ENCODE measurements around the gene CSNK1G1.

Gene CSNK1G1

DNA sequence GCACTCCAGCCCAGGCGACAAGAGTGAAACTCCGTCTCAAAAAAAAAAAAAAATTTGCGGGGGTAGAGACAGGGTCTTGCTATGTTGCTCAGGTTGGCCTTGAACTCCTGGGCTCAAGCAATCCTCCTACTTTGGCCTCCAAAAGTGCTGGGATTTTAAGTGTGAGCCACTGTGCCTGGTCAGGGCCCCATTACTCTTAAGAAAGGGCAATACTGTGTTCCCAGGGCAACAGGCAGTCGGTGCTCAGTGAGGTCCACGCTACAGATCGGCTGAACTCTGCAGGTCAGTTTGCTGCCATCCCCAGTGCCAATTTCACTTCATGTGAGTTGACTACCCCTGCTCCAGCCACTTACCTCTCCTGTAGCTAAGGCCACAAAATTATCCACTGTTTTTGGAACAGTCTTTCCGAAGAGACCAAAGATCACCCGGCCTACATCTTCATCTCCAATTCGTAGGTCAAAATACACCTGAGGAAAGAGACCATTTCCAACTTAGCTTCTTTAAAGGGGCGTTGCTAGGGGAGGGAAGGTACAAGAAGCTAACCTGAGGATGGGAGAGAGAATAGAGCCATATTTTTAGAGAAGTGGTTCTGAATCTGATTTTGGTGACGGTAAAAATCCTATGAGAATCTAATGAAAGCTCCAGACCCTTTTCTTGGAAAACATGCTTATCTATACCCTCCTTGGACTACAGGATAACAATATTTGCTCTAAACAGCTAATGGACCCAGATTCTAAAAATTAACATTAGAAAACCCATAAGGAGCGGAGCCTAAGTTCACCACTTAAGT lies 194.1 kb downstream of the CSNK1G1 start:
- peaks cover 42% of the 10 kb centered on the region for H3K4me1 ChIP-seq (ENCODE audit: control insufficient read depth, low read length)
- H3K4me3 ChIP-seq (ENCODE audit: low read length) = peak overlapping the region; percentile 96
- no peak for TF ChIP-seq EZH2phosphoT487 (IDR thresholded peaks at IDR 0.05; ENCODE audit: borderline replicate concordance, low read length)
- TF ChIP-seq, protein P1, sequence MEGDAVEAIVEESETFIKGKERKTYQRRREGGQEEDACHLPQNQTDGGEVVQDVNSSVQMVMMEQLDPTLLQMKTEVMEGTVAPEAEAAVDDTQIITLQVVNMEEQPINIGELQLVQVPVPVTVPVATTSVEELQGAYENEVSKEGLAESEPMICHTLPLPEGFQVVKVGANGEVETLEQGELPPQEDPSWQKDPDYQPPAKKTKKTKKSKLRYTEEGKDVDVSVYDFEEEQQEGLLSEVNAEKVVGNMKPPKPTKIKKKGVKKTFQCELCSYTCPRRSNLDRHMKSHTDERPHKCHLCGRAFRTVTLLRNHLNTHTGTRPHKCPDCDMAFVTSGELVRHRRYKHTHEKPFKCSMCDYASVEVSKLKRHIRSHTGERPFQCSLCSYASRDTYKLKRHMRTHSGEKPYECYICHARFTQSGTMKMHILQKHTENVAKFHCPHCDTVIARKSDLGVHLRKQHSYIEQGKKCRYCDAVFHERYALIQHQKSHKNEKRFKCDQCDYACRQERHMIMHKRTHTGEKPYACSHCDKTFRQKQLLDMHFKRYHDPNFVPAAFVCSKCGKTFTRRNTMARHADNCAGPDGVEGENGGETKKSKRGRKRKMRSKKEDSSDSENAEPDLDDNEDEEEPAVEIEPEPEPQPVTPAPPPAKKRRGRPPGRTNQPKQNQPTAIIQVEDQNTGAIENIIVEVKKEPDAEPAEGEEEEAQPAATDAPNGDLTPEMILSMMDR (IDR thresholded peaks at IDR 0.05; ENCODE audit: low read depth, low read length, poor library complexity, severe bottlenecking) = no peak
- H3K79me2 ChIP-seq (ENCODE audit: control insufficient read depth, low read length) = peaks cover 37% of the 10 kb centered on the region
- no peaks in the 10 kb centered on the region for H3K27me3 ChIP-seq (ENCODE audit: control insufficient read depth, low read length)
- peaks cover 25% of the 10 kb centered on the region; the same call in 1 of the 2 replicates for H3F3A ChIP-seq (ENCODE audit: control insufficient read depth, insufficient read depth)
- H3K9me3 ChIP-seq (ENCODE audit: control insufficient read depth, insufficient read depth, low read length) = no peaks in the 10 kb centered on the region
- H4K20me1 ChIP-seq (ENCODE audit: control insufficient read depth, insufficient read depth, low read depth, low read length) = peaks cover 3% of the 10 kb centered on the region; the same call in 1 of the 2 replicates
- H3K36me3 ChIP-seq (ENCODE audit: control insufficient read depth, low read length) = peaks cover 46% of the 10 kb centered on the region
- peak overlapping the region; percentile 10 for H3K27ac ChIP-seq (ENCODE audit: low read depth, low read length)
- no peaks in the 10 kb centered on the region for H3K9me2 ChIP-seq (replicated peaks; ENCODE audit: control insufficient read depth, low read length)
- peak overlapping the region; percentile 90 for H3K4me2 ChIP-seq (ENCODE audit: low read length)

DNA sequence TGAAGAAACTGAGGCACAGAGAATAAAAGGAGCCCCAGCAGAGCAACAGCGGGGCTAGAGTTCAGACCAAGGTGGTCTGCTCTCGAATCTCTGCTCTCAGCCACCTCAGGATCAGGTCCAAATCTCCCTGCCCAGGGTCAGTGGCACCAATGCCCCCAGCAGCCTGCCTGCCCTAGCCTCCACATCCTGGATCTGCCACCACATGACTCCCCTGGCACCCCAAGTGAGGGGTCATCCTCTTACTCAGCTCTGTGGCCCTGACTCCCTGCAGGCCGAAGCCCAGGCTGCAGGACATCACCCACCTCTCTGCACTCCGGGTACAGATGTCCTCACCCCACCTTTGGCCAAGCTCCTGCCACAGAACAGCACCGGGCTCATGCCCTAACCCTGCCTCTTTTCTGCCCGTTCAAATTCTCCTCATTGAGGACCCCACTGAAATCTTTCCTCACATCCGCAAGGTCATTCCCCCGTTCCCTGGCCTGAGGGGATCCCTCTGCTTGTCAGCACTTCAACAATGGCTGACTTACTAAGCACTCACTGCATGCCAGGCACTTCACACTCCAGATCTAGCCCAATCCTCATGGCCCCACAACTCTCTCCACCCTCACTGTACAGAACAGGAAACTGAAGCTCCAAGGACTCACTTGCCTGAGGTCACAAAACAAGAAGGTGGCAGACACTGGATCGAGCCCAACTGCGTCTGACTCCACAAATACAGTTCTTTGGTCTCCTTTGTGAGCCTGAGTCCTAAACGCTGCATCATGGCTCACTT lies 197.4 kb downstream of the CSNK1G1 start:
- H3K27ac ChIP-seq (ENCODE audit: low read depth, low read length) = no peak overlapping the region
- peaks cover 33% of the 10 kb centered on the region for H3F3A ChIP-seq (ENCODE audit: control insufficient read depth, insufficient read depth)
- no peak for TF ChIP-seq EZH2phosphoT487 (IDR thresholded peaks at IDR 0.05; ENCODE audit: borderline replicate concordance, low read length)
- TF ChIP-seq, protein P1 (IDR thresholded peaks at IDR 0.05; ENCODE audit: low read depth, low read length, poor library complexity, severe bottlenecking) = no peak
- no peaks in the 10 kb centered on the region for H3K9me3 ChIP-seq (ENCODE audit: control insufficient read depth, insufficient read depth, low read length)
- H3K4me2 ChIP-seq (ENCODE audit: low read length) = peak overlapping the region; percentile 30; the same call in 1 of the 2 replicates
- H3K36me3 ChIP-seq (ENCODE audit: control insufficient read depth, low read length) = peaks cover 74% of the 10 kb centered on the region
- peaks cover 46% of the 10 kb centered on the region for H3K79me2 ChIP-seq (ENCODE audit: control insufficient read depth, low read length)
- H3K27me3 ChIP-seq (ENCODE audit: control insufficient read depth, low read length) = no peaks in the 10 kb centered on the region
- no peak overlapping the region for H3K4me3 ChIP-seq (ENCODE audit: low read length)
- H3K9me2 ChIP-seq (replicated peaks; ENCODE audit: control insufficient read depth, low read length) = no peaks in the 10 kb centered on the region
- peaks cover 43% of the 10 kb centered on the region for H3K4me1 ChIP-seq (ENCODE audit: control insufficient read depth, low read length)
- H4K20me1 ChIP-seq (ENCODE audit: control insufficient read depth, insufficient read depth, low read depth, low read length) = peaks cover 3% of the 10 kb centered on the region; the same call in 1 of the 2 replicates

DNA sequence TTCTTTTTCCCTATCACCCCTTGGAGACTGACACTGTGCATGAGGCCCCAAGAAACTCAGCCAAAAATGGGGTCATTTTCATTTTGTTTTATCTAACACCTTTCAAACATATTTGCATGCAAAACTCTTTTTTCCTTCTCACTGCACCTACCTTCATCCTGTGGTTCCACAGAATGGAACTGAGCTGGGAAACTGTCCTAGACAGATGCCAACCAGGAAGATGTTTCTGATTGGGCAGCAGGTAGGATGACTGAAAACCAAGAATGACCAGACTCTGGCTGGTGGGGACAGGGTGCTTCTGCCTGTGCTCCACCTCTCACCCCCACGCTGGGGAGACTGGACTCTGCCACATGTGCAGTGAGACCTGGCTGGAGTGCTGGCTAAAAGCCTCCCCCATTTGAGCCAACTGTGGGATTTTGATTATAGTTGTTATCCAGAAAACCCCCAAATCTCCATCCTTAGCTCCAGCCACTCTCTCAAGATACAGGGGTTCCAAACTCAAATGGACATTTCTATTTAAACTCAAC lies 198.3 kb downstream of the CSNK1G1 start:
- TF ChIP-seq EZH2phosphoT487 (IDR thresholded peaks at IDR 0.05; ENCODE audit: borderline replicate concordance, low read length) = no peak
- TF ChIP-seq, protein P1 (IDR thresholded peaks at IDR 0.05; ENCODE audit: low read depth, low read length, poor library complexity, severe bottlenecking) = no peak
- peaks cover 38% of the 10 kb centered on the region for H3F3A ChIP-seq (ENCODE audit: control insufficient read depth, insufficient read depth)
- no peak overlapping the region for H3K4me3 ChIP-seq (ENCODE audit: low read length)
- peaks cover 3% of the 10 kb centered on the region; the same call in 1 of the 2 replicates for H4K20me1 ChIP-seq (ENCODE audit: control insufficient read depth, insufficient read depth, low read depth, low read length)
- peaks cover 48% of the 10 kb centered on the region for H3K4me1 ChIP-seq (ENCODE audit: control insufficient read depth, low read length)
- H3K4me2 ChIP-seq (ENCODE audit: low read length) = peak overlapping the region; percentile 30; the same call in 1 of the 2 replicates
- H3K36me3 ChIP-seq (ENCODE audit: control insufficient read depth, low read length) = peaks cover 79% of the 10 kb centered on the region
- peaks cover 50% of the 10 kb centered on the region for H3K79me2 ChIP-seq (ENCODE audit: control insufficient read depth, low read length)
- H3K9me3 ChIP-seq (ENCODE audit: control insufficient read depth, insufficient read depth, low read length) = no peaks in the 10 kb centered on the region
- H3K9me2 ChIP-seq (replicated peaks; ENCODE audit: control insufficient read depth, low read length) = no peaks in the 10 kb centered on the region
- no peaks in the 10 kb centered on the region for H3K27me3 ChIP-seq (ENCODE audit: control insufficient read depth, low read length)
- H3K27ac ChIP-seq (ENCODE audit: low read depth, low read length) = no peak overlapping the region
